HG03432 (cell line): ENCODE data around the gene BANP.
"Not testable (repeated sequence)": the region's sequence is repeated elsewhere in the genome, so short reads cannot be mapped to it uniquely, and the experiment has no call there.

Experiments
- ATAC-seq: cut with Tn5 transposase; IDR thresholded peaks from one replicate; pipeline ENCODE4 v1.9.1; 2021; ENCODE audit warnings: mild to moderate bottlenecking, moderate library complexity; ENCODE audit not compliant: unreplicated experiment

Gene BANP

DNA sequence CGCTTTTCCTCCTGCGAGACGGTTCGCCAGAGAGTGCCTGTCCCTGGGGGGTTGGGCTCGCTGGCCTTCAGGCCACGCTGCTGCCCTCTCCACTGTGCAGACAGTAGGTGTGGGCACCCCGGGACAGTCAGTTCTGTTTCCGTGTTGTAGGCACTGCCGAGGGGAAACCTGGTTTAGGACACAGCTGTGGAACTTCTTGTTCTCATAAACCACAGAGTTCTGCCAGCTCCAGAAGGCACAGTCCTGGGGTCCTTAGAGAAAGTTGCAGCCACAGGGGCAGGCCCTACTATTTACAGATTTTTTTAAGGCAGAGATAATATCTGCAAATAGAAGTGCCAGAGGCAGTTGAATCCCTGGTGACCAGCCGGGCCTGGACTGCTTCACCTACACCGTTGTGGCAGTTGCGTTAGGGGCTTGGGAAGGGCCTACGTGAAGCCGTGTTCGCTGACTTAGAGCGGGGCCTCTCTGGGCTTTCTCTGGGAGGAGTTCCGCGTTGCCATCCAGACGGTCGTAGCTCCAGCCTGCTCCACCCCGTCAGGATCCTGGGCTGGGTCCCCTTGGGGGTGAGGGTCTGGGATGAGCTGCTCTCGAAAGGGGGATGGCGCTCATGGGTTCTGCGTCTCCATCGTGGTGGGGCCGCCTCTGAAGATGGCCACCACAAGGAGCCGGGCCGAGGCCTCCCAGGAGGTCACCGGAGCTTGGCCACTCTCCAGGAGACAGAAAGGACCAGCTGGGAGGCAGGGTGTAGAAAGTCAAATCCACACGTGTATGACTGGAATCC, 126.3 kb downstream of the BANP start:
- ATAC-seq, result no peak

GRCh38 chr16:88078111-88078775, 127.0 kb downstream of the BANP start:
- no peak for ATAC-seq

DNA sequence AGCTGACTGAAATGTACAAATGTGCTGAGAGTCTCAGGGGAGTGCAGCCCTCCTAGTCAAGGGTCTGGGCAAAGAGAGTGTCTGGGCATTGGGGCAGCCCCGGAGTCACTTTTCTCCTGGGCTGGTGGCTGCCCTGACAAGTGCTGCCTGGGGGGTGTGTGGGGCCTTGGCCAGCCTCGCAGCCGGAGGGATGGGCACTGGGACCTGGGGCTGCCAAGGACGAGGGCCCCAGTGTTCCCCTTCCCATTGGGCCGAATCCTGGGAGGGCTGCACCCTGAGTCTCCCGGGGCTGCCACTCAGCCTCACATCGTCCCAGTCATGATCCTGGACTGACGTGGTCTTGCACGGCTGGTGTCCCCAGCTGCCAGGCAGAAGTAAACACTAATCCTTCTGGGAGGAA, 132.3 kb downstream of the BANP start:
- ATAC-seq, result no peak

GRCh38 chr16:88084881-88085280, 133.6 kb downstream of the BANP start:
- ATAC-seq, result no peak

DNA sequence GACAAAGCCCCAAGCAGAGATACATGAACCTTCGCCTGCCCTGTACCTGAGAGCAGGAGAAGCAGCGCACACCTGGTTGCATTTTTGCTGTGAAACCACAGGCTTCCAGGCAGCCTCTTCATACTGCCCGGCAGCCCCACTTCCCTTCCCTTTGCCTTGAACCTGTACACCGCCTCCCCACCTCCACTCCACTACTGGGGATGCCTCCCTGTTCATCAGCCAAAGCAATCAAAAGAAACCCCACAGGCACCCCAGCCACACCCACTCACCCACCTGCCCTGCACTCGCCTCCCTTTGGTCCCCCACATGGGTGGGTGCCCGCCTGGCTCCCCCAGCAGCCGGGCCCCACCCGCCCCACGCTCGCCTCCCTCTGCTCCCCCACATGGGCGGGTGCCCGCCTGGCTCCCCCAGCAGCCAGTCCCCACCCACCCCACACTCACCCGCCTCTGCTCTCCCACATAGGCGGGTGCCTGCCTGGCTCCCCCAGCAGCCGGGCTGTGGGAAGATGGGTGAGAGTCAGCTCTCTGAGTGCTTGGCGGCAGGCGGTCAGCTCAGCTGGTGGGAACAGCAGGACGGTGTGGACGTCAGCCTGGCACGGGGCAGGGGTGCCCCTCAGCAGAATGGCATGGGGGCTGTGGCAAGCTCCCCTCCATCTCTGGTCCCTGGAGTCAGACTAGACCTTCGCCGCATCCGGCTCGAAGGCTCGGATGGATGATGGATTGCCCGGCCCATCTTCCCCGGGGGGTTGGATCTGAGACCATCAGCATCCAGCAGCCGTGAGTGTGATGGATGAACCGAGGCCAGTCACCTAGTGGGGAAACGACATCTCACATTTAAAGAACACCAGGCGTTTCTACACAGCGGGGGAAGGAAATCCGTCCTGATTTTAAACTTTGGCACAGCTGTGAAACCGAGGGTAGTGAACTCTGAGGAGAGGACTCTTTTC, 135.6 kb downstream of the BANP start:
- no peak for ATAC-seq

GRCh38 chr16:88087517-88087877, 136.3 kb downstream of the BANP start:
- no peak for ATAC-seq

DNA sequence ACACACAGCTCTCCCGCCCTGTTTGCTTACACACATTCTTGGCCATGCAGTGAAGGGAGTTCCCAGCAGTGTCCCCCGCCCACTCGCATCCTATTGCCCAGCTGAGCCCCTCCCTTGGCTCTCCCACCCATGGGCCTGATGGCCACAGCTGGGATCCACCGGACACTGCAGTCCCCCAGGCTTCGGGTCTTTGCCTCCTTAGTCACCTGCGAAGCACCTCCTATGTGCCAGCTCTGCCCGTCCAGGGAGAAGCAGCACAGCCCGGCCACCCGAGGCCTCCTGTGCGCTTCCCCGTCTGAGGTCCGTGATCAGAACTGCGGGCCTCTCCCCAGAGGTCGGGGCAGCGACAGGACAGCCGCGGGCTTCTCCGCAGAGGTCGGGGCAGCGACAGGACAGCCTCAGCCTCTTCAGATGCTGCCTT, 136.9 kb downstream of the BANP start:
- ATAC-seq, result no peak

DNA sequence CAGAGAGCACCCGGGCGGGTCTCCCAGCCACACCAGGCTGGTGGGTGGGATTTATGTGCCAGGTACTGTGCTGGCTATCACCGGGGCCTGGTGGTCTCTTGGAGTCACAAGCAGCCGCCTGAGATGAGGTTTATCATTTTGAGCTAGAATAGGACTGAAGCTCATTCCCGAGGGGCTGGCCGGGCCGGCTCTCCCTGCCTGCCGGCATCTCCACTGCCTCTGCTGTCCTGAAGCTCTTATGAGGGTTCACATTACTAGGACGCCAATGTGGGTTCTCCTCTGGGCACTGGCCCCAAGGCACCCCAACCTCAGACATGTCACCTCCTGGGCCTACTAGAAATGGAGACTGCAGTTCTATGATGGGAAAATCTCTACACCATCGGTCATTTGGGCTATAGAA, 137.4 kb downstream of the BANP start:
- ATAC-seq, result not testable (repeated sequence)

DNA sequence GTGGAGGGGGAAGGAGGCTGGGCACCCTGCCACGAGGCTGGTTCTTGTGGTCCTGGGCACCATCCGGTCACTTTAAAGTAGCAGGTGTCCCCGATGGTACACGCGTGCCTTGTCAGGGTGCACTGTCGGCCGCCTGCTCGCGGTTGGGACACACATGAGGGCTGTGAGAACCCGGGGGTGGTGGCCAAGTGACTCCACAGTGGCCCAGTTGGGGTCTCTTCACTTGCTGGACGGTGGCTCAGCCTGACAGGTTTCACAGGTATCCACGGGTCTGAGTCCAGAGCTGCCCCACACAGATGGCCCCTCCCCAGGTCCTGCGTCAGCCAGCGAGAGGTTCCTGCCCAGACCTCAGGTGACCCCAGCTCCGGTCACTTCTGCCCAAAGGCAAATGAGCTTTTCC, 137.8 kb downstream of the BANP start:
- not testable (repeated sequence) for ATAC-seq

GRCh38 chr16:88089632-88090376, 138.6 kb downstream of the BANP start:
- not testable (repeated sequence) for ATAC-seq

DNA sequence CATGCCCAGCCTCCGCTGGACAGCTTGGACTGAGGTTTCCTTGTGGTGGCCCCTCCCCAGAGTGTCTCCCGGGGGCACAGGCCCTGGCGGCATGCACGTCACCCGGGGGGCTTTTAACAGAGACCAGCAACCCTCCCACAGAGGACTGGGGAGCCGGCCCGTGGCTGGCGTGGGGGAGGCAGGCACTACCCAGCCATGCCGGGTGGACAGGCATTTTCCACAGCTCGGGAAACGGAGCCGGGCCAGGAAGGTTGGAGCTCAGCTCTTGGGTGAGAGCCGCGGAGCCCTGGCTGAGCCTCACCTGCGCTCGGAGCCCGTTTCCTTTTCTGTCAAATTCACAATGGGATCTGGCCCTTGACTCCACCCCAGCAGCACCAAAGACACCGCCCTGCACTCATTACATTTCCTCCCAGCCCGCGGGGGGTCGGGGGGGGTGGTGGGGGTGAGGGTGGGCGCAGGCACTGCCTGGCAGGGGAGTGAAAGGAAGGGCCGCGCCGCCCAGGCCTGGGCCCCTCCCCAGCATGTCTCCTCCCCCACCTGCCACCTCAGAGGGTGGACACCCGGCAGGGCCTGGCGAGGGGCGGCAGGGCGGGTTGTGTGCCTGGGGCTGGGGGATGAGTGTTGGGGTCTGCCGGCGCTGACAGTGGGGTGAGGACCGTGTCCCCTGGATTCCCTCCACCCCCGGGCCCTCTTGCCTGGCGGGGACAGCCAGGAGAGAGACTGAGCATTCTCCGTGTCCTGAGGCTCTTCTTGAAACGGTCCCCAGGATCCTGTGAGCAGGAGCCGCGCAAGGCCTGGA, 139.3 kb downstream of the BANP start:
- ATAC-seq, result not testable (repeated sequence)

GRCh38 chr16:88091221-88091971, 140.2 kb downstream of the BANP start:
- not testable (repeated sequence) for ATAC-seq

GRCh38 chr16:88091972-88092302, 140.7 kb downstream of the BANP start:
- ATAC-seq, result not testable (repeated sequence)

DNA sequence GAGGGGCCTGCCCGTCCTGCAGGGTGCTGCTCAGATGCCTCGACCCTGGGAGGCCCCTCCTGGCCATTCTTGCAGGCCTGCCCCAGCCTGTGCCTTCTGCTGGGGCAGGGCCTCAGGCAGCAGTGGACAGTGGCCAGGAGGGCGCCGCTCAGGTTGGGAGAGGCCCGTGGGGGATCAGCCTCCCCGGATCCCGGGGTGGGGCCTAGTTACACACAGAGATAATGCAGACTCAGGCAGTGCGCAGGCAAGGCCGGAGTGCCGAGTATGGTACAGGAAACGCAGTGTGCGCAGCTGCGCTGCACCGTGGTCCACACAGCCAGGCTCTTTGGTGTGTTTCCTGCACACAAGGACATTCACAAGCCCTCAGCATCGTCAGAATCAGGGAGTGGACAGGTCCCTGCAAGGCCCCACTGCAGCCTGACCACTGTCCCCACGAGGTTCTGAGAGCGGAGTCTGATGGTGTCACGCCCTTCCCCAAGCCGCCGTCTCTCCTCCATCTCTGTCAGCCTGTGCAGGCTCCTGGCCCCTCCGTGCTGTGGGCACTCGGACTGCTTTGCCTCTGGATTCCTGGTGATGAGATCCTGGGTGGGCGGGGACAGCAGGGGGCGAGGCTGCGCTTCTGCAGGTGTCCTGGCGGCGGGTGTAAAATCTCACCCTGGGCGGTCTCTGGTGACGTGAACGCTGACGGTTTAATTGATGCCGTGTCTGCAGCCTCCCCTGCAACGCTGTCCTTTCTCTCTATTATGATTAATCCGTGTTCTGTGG, 141.7 kb downstream of the BANP start:
- ATAC-seq, result not testable (repeated sequence)

DNA sequence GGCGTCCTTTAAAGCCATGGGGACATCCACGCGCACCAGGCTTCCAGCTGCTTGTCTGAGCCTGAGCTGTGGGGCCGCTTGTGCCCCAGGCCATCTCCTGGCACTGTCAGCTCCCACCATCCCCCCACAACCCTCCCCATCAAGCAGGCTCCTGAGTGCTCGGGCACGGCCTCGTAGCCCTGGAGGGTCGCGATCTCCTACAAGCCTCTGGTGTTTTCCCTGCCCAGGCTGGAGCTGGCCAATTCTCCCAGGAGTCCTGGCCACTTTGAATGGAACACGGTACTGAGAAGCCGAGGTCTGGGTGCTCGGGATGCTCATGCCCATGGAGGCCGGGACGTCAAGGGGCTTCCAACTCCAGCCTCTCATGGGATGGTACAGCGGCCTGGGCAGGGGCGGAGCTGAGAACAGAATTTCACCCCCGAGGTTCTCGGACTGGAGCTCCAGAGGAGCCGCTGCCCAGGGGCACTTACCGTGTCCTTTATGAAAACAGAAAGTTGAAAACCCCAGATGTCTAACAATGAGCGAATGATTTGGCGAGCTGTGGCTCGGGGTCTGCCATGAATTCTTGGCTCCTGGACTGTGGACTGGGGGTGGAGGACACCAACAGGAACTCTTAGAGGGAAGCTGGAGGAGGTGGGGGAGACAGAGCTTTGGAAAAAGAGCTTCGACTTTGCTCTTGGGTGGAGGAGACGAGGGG, 142.5 kb downstream of the BANP start:
- not testable (repeated sequence) for ATAC-seq

DNA sequence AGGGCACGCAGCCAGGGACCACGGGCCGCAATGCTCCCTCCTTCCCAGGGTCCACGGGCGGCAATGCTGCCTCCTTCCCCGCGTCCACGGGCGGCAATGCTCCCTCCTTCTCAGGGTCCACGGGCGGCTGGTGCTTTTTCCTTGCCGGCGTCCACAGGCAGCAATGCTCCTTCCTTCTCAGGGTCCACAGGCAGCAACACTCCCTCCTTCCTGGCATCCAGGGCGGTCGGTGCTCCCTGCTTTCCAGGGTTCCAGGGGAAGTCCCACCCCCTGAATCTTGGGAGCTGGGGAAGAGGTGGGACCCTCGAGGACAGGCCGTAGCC, 143.0 kb downstream of the BANP start:
- ATAC-seq, result not testable (repeated sequence)

DNA sequence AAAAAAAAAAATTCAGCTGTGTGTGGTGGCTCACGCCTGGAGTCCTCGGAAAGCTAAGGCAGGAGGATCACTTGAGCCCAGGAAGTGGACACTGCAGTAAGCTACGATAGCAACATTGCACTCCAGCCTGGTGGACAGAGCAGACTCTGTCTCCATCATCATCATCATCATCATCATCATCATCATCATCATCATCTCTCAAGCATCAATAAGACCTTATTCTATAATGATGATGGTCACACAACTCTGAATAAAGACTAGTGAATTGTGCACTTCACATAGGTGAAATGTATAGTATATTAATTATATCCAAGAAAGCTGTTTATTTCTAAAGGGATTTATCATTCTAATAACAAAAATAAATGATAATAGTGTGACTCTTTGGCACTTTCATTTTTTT, 143.7 kb downstream of the BANP start:
- not testable (repeated sequence) for ATAC-seq

DNA sequence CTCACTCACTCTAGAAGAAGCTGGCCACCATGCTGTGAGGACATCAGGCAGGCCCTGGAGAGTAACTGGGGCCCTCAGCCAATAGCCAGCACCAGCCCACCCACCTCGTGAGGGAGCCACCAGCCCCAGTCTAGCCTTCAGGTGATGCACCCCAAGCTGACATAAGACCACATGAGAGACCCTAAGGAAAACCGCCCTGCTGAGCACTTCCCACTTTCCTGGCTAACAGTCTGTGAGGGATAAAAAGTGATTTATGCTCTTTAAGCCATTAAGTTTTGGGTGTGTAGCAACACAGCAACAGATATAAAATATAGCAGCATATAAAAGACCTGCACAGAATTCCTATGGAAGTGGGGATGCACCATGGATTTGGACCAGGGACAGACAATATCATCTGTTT, 145.4 kb downstream of the BANP start:
- not testable (repeated sequence) for ATAC-seq
